ENCODE data around the gene TMEM52.
"Not testable (repeated sequence)": the region's sequence is repeated elsewhere in the genome, so short reads cannot be mapped to it uniquely, and the experiment has no call there.

- not testable (repeated sequence) for TF ChIP-seq CTCF, POLR2AphosphoS5, POLR2A (IDR thresholded peaks at IDR 0.05)
Observed at GRCh38 chr1:1934848-1935247, 15.8 kb upstream of the TMEM52 start.
